NCI-H2227 treated with DMSO at 0.1 percent for 48 hours (cell line): ENCODE results near the gene WIPF3.
"Not testable (repeated sequence)": the region's sequence is repeated elsewhere in the genome, so short reads cannot be mapped to it uniquely, and the experiment has no call there.

Experiments
- DNase-seq: peaks from one replicate; lab custom pipeline; 2025; lab: John Stamatoyannopoulos, UW

WIPF3 gene

DNA sequence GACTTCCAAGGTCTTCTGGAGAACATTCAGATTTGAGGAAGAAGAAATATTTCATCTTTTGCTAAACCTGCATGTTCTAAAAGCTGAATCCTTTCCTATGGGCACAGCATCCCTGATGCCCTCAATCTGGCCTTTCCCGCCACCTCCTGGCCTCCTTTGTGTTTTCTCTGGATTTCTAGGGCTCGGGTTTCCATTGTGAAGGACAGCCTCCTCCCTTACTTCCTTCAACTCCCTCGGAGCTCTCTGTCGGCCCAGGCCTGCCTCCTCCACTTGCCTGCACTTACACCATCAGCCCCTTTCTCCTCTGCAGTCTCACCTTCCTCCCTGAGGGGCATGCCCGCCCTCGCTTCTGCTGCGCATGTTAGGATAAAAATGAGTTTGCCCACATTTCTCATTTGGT is 75.4 kb downstream of the WIPF3 start:
- DNase-seq: no peak

DNA sequence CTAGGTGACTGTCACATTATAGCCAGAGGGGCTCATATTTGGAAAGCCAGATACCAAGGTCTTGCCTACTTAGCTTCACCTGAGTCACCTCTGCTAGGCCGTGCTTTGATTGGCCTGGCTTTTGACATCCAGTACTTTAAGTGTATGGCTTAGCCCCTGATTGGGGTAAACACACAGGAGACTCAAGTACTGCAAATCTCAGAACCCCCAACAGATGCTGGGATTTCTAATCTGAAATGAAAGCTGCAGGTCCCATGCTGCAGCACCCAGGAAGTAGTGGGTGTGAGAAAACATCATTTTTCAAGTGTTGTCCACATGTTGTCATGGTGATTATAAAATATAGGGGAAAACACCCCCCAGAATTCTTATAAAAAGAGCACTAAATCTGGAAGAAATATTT is 76.2 kb downstream of the WIPF3 start:
- DNase-seq: no peak

DNA sequence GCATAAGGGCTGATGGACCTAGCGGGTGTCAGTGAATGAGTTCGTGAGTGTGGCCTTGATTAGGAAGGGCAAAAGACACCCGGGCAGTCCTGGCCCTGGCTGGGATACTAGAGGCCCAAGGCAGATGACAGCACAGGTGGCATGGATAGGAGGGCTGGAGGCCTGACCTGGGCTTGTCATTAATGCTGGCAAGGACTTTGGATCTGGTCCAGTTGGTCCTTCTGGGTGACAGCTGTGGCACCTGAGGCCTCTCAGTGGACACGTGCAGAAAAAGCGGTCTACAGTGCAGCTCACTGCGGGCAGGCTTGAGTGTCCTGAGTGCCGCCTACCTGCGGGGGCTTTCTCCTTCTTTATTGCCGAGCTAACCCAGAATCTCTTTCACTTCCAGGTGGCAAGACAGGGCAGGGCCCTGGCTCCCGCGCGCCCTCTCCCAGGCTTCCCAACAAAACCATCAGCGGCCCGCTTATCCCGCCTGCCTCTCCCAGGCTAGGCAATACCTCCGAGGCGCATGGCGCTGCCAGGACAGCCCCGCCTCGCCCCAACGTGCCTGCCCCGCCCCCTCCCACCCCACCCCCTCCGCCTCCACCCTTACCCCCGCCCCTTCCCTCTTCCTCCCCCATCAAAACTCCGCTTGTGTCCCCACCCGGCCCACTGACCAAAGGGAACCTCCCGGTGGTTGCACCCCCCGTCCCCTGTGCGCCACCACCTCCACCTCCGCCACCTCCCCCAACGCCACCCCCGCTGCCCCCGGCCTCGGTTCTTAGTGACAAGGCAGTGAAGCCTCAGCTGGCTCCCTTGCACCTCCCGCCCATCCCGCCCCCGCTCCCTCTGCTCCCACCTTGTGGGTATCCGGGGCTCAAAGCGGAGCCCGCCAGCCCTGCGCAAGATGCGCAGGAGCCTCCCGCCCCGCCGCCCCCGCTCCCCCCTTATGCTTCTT is 77.4 kb downstream of the WIPF3 start:
- peak; percentile 34 for DNase-seq

DNA sequence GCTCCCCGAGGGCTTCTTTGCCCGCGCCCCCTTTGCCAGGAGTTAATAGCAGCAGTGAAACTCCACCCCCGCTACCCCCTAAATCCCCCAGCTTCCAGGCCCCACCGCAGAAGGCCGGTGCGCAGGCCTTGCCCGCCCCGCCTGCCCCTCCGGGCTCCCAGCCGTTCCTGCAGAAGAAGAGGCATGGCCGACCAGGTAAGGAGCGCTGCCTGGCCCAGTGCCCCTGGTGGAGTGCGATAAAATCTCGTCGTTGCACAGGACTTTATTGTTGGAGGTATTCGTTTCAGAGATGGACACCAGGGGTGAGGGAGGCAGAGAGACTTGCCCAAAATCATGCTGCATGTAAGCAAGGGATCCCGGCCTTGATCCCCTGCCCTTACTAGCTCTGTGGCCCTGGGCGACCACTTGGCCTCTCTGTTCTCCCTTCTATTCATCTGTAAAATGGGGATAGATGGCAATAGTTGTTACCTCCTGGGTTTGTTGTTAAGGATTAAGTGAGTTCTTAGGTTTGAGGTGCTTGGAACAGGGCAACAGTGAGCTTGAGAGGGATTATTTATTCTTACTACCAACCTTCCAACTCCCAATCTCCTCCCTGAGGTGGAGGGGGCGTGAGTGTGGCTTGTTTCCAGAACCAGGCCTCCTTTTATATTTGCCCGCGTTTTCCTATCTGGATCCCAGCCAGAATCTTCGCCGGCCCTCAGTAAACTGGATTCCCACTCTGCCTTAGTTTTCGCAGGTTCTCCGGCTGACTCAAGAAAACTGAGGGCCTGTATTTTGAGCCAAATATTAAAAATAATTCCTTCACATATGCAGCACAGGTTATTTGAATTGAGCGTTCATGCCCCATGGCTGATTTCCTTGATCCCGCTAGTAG is 78.3 kb downstream of the WIPF3 start:
- peak; percentile 63 for DNase-seq

DNA sequence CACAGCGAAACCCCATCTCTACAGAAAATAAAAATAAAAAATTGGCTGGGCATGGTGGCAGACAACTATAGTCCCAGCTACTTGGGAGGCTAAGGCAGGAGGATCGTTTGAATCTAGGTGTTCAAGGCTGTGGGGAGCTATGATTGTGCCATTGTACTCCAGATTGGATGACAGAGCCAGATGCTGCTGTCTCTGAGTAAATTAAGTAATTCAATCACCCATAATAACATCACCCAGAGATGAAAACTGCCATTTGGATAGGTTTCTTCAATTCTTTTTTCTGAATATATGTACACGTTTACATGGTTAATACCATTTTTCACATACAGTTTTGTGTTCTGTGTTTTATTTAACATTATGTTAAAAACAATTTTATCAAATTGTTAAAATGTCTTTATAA is 79.3 kb downstream of the WIPF3 start:
- no peak for DNase-seq

DNA sequence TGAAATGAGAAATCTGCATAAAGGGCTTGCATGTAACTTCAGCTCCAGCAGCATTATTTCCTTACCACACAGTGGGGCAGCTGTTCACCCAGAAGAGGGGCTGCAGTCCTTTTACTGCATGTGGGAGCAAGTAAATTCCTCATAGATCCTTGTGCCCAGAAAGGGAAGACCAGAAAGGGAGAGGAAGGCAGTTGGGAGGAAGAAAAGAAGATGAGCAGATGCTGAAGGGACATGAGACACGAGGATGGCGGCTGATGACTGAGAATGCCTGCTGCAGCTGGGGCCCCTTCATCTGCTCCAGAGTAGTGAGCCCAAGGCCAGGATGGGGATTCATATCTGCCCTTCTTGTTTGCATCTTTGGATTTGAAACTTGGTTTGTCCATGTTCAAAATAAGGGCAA is 80.5 kb downstream of the WIPF3 start:
- DNase-seq: no peak

DNA sequence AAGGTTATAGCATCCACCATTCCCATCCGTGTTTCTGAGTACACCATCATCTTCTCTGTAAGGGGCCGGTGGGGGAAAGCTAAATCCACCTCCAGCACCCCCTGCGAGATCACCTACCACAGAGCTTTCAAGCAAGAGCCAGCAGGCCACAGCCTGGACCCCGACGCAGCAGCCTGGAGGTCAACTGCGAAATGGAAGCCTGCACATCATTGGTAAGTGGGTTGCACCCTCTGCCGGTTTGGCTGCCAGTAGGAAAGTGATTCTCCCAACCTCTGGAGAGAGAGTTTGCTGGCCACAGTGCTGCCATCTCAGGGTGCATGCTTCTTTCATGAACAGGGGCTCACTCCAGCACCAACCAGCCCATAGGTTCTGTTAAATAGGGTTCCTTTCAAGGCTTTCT is 81.7 kb downstream of the WIPF3 start:
- no peak for DNase-seq

DNA sequence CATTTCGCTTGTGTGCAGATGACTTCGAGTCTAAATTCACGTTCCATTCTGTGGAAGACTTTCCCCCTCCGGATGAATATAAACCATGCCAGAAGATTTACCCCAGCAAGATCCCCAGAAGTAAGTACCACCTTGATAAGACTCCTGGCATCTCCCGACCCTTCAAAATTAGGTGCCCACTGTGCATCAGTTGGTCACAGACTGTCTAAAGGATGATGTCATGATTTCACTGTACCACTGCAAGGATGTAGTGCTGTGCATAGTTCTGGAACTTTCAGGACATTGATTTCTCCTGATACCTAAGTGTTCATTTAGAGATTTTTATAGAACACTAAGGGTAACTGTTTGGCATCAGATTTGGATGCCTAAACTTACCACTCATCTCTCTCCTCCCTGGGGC is 83.0 kb downstream of the WIPF3 start:
- DNase-seq: no peak

DNA sequence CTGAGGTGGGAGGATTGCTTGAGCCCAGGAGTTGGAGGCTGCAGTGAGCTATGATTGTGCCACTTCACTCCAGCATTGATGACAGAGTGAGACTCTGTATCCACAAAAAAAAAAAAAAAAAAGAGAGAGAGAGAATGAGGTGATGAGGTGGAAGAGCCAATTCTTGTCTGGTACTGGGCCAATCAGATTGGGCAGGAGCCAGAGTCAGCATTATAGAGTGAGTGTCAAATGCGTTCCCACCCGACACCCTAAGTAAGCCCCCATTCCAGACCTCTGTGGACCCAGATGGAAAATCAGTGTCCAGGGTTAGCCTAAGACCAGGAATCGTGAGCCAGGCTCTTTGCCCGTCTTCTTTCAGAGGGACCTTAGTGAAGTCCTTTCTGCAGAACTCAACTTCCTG is 83.9 kb downstream of the WIPF3 start:
- DNase-seq: no peak

DNA sequence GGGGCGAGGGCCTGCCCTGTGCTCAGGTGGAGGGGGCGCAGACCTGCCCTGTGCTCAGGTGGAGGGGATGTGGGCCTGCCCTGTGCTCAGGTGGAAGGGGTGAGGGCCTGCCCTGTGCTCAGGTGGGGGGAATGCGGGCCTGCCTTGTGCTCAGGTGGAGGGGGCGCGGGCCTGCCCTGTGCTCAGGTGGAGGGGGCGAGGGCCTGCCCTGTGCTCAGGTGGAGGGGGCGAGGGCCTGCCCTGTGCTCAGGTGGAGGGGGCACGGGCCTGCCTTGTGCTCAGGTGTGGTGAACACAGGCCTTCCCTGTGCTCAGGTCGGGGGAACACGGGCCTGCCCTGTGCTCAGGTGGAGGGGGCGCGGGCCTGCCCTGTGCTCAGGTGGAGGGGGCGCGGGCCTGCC is 84.5 kb downstream of the WIPF3 start:
- DNase-seq: not testable (repeated sequence)

DNA sequence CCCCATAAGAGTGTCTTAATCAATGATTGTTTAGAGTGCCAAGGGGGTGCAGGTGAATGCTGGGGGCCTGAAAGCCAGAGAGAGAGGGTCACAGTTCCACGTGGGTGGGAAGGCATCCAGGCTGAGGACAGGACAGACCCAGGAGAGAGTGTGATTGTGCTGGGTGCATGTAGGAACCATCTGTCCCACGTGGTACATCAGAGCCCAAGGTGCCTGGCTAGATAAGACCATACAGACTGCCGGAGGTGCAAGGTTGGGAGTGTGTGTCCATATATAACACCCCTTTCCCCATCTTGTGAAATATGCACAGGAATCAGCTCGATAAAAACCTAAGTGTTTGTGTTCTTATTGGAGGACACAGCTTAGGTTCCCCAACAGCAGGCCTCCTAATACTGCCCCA is 85.5 kb downstream of the WIPF3 start:
- DNase-seq: no peak

DNA sequence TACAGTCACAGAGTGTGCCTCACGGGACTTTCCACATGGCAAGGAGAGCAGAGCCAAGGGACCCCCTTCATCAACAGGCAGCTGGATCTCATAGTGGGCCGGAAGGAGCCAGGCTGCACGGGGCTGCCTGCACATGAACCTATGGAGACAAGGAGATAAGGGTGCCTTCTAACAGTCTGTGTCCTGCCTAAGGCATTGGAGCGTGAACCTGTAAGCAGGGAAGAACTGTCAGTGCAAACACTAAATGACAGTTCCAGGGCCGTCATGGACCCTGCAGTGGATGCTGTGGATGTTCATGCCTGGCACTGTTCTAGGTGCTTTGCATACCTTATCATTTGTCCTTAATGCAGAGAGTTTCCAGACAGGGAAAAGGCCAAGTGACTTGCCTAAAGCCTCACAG is 85.9 kb downstream of the WIPF3 start:
- DNase-seq: no peak

DNA sequence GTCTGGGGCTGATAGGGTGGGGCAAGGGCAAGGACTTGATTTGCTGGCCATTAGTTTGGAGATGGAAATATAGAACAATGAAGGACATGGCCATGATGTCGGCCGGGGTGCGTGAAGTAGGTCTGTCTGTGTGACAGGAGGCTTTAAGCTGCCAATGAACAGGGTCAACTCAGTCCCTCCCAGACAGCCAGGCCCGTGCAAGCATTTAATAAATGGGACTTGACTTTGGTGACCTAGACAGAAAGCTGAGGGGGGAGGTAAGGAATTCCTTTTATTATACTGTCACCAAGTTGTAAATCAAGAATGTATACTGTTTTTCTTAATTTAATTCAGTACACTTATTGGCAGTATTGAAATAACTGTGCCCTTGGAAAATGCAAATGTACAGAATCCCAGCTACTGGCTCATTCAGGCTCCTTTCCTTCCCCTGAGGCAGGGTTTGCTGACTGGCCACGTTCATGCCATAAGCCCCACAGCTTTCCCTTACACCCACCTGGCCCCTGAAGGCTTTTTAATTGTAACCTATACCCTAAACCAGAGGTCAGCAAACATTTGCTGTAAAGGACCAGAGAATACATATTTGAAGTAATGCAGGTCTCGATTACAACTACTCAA is 87.2 kb downstream of the WIPF3 start:
- DNase-seq: no peak

DNA sequence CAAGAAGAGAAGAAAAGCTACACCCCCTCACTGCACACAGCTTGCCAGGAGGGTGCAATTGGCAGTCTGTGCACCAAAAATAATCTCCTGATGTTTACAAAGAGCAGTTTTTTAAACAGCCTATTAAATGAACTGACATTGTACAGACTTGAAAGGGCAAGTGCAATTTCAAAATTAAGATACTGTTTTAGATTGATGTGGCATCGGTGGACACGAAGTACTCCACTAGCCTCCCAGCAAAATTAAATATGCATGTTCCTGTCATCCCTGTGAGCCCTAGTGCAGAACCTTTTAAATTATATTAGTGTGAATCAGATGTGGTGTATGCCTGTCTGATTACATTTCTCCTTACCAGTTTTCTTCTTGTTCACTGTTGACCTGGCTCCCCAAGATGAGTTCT is 87.9 kb downstream of the WIPF3 start:
- no peak for DNase-seq

DNA sequence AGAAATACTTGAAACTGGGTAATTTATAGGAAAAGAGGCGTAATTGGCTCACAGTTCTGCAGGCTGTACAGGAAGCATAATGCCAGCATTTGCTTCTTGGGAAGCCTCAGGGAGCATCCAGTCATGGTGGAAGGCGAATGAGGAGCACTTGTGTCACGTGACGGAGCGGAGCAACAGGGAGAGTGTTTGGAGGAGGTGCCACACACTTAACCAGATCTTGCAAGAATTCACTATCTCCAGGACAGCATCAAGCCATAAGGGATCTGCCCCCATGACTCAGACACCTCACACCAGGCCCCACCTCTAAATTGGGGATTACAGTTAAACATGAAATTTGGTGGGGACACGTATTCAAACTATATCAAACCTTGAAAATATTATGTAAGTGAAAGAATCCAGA is 89.3 kb downstream of the WIPF3 start:
- no peak for DNase-seq

DNA sequence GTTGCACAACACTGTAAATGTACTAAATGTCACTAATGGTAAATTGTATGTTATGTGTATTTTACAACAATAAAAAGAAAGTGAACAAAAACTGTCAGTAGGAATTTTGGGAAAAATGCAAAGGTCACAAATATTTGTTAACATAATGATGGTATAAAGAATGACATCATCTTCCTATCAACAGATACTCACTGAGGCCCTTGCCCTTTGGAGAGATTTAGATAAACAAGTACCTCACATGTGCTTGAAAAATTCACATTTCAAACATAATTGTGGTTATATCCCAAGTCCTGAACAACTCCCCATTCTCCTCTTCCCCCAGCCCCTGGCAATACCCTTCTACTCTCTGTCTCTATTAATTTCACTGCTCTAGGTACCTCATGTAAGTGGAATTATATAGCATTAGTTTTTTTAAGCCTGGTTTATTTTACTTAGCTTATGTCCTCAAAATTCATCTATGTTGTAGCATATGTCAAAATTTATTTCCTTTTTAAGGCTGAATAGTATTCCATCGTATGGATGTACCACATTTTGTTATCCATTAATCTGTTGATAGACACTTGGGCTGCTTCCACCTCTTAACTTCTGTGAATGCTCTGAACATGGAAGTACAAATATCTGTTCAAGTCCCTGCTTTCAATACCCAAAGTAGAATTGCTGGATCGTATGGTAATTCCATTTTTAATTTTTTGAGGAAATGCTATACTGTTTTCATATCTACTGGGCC is 90.5 kb downstream of the WIPF3 start:
- no peak for DNase-seq

DNA sequence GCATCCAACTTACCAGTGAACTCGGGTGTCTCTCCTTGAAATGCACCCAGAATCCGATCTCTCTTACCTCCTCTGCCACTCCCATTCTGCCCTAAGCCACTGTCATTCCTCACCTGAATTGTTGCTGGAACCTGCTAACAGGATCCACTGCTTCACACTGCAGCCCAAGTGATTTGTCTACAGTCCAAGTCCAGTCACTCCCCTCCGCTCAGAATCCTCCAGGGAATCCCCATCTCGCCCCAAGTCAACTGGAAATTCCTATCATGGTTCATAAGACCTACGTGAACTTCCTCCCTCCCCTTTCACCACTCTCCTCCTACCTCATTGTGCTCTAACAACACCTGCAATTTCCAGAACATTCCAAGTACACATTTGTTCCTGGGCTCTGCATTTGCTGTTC is 92.0 kb downstream of the WIPF3 start:
- DNase-seq: no peak

DNA sequence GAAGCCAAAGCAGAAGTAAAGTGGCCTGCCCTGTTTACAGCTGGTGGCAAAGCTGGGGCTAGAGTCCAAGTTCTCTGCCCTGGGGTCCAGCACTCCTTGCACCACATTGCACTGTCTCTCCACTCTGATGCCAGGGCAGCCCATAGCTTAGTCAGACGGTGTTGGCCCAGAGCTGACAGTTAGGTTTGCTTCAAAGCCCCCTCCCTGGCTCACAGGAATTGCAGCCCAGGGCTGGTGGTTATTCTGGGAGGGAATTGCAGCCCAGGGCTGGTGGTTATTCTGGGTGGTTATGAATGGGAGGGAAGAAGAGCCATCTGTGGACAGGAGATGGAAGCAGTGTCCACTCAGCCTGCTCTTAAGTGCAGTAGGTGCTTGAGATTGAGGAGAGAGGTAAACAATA is 94.4 kb downstream of the WIPF3 start:
- DNase-seq: no peak

DNA sequence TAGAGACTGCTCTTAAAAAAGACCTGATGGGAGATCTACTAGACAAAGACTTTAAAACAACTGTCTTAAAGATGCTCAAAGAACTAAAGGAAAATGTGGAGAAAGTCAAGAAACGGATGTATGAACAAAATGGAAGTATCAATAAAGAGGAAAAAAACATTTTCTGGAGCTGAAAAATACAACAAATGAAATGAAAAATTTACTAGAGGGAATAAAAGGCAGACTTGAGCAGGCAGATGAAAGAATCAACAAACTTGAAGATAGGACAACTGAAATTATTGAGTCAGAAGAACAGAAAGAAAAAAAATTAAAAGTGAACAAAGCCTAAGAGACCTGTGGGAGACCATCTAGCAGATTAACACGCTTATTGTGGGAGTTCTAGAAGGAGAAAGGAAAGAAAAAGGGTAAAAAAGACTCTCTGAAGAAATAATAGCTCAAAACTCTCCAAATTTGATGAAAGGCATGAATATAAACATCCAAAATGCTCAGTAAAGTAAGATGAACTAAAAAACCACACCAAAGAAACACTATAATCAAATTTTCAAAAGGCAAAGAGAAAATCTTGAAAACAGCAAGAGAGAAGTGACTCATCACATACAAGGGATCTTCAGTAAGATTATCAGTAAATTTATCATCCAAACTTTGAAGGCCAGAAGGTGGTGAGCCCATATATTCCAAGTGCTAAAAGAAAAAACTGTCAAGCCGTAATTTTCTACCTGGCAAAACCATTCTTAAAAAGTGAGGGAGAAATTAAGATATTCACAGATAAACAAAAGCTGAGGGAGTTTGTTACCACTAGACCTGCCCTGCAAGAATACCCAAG is 100.1 kb downstream of the WIPF3 start:
- DNase-seq: no peak

DNA sequence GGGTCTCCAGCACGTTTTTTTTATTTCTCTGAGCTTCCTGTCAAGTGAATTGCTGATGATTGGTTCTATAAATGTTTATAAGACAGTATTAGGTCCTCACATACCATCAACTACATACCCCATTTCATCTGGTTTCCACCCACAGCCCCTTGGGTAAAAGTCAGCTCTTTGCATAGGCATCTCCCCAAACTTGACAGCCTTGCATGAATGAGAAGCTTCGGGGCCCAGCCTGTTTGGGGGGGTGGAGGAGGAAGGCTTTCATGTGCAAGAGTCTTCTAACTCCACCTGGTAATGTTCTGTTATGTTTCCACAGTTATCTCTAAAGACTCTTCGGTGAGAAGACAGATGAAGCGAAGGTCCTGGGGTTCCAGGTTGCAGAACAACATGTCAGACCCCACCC is 107.9 kb downstream of the WIPF3 start:
- DNase-seq: no peak
